Lower leg skin (tissue), 3 donors: ENCODE data around the gene DTNB.

Experiments used
- POLR2A ChIP-seq, 2 donors: fragments of 450-650 bp; IDR thresholded peaks; one replicate each; pipeline ENCODE4 v1.6.1; 2016 to 2017; ENCODE audit warnings: antibody characterized with exemption in 2 of 2, mild to moderate bottlenecking in 1 of 2, moderate library complexity in 1 of 2
- TF ChIP-seq, protein P1 (sequence below), 3 donors: fragments of 450-650 bp; IDR thresholded peaks; one replicate each; pipeline ENCODE4 v1.5.1; 2016; ENCODE audit warnings: antibody characterized with exemption in 3 of 3, mild to moderate bottlenecking in 3 of 3, moderate library complexity in 2 of 3

DNA sequence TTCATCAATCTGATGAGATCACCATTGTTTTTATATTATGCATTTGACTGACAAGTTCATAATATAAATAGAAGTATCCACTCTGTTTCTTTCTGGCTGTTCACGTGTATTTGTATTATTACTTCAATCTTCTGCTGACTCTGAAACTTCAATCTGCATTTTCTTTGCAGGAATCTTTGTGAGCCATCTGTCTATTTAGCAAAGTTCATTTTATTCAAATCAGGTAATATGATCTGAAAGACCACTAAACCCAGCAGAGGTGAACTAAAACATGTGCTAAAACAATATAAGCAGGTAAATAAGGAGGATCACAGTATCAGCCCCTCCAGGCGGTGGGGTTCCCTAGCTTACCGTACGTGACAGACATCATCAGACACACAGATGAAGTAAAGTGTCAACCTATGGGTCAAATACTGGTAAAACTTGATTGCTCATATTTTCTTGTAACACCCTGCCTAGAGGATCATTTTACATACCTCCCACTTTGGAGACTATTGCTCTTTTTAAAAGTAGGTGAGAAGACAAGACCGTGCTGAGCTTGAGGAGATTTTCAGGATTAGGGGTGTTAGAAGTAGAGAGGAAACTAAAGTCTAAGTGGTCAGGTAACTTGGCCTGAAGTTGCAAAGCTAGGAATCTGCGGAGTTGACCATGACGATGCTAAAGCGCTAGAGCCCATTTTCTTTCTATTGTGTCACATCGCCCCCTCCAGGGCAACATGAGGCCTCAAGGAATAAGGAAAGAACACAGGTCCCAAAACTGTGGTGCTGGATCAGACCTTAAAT is 9.0 kb downstream of the DTNB start:
- TF ChIP-seq, protein P1, sequence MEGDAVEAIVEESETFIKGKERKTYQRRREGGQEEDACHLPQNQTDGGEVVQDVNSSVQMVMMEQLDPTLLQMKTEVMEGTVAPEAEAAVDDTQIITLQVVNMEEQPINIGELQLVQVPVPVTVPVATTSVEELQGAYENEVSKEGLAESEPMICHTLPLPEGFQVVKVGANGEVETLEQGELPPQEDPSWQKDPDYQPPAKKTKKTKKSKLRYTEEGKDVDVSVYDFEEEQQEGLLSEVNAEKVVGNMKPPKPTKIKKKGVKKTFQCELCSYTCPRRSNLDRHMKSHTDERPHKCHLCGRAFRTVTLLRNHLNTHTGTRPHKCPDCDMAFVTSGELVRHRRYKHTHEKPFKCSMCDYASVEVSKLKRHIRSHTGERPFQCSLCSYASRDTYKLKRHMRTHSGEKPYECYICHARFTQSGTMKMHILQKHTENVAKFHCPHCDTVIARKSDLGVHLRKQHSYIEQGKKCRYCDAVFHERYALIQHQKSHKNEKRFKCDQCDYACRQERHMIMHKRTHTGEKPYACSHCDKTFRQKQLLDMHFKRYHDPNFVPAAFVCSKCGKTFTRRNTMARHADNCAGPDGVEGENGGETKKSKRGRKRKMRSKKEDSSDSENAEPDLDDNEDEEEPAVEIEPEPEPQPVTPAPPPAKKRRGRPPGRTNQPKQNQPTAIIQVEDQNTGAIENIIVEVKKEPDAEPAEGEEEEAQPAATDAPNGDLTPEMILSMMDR (IDR thresholded peaks at IDR 0.05), result peak in 1 of 3 donors; percentile 41
- TF ChIP-seq POLR2A (IDR thresholded peaks at IDR 0.05), result no peak
